Endothelial cell of umbilical vein (primary cell): Measurements from ENCODE around the gene EDN2. TPM values are rescaled to one million over a fixed set of nuclear protein-coding genes. Genes with fewer than 3 reads are reported as not detected.

Source experiments
- BruUV-seq: library from RNA; stranded (reverse); fragments of 400-500 nt; replicated peaks from 2 replicates; lab custom pipeline; 2021; lab: Mats Ljungman, UMichigan
- CTCF ChIA-PET: fragments of 300-600, 350-600 bp; sonication (Branson Sonifier 250); formaldehyde crosslinking; loops from one replicate; lab custom pipeline; 2021; ENCODE audit warnings: antibody characterized with exemption, inconsistent platforms; lab: Charles Lee
- POLR2A ChIA-PET: fragments of 300-600, 350-600 bp; sonication (Branson Sonifier 250); formaldehyde crosslinking; loops from one replicate; lab custom pipeline; 2021; ENCODE audit warnings: antibody characterized with exemption, inconsistent platforms; lab: Charles Lee
- DNase-seq: peaks from one replicate; pipeline ENCODE4 v3.0.0-alpha.2; 2011; ENCODE audit warnings: low read depth, low spot score
- FAIRE-seq: peaks from 2 replicates; lab custom pipeline; 2011; peaks lifted over from hg19 to GRCh38; lab: Jason Lieb, UNC
- H2AFZ ChIP-seq: 2 replicates; pipeline ENCODE4 v1.6.0; 2012; ENCODE audit warnings: low read depth, low read length, control low read depth, inconsistent platforms
- H3K27ac ChIP-seq: 2 replicates; pipeline ENCODE4 v1.5.1; 2011; ENCODE audit warnings: low read depth, mild to moderate bottlenecking, control low read depth, low read length, moderate library complexity; ENCODE audit not compliant: insufficient read depth
- H3K27me3 ChIP-seq, 2 experiments: 2 replicates each; pipeline versions ENCODE4 v1.6.0 to v1.6.1; 2011; ENCODE audit warnings: low read length in 2 of 2, mixed read lengths in 1 of 2; ENCODE audit not compliant: control insufficient read depth in 2 of 2, insufficient read depth in 2 of 2
- H3K36me3 ChIP-seq, 2 experiments: 2 replicates in 1 of 2; 3 replicates in 1 of 2; pipeline ENCODE4 v1.5.1; 2011; ENCODE audit warnings: low read length in 2 of 2, mild to moderate bottlenecking in 1 of 2, moderate library complexity in 1 of 2; ENCODE audit not compliant: control insufficient read depth in 2 of 2, insufficient read depth in 2 of 2; ENCODE audit errors: extremely low read depth in 1 of 2
- H3K4me1 ChIP-seq: 3 replicates; pipeline ENCODE4 v1.5.1; 2011; ENCODE audit warnings: mild to moderate bottlenecking, low read length; ENCODE audit not compliant: control insufficient read depth, insufficient read depth; ENCODE audit errors: extremely low read depth
- H3K4me2 ChIP-seq: 2 replicates; pipeline ENCODE4 v1.6.1; 2011; ENCODE audit warnings: low read length, control low read depth, mixed read lengths; ENCODE audit not compliant: insufficient read depth
- H3K4me3 ChIP-seq, 3 experiments: fragments of 200-600 bp in 1 of 3; sonication (generic), shearing (Covaris generic) in 1 of 3; replicated peaks in 1 of 3; 2 replicates each; pipeline ENCODE4 v1.5.1; 2011 to 2016; ENCODE audit warnings: control low read depth in 3 of 3, low read length in 3 of 3, mild to moderate bottlenecking in 2 of 3, inconsistent platforms in 1 of 3, low read depth in 1 of 3, moderate library complexity in 1 of 3; ENCODE audit not compliant: insufficient read depth in 1 of 3
- H3K79me2 ChIP-seq: 2 replicates; pipeline ENCODE4 v1.6.0; 2012; ENCODE audit warnings: low read length, inconsistent platforms; ENCODE audit not compliant: control insufficient read depth, insufficient read depth
- H3K9ac ChIP-seq: replicated peaks from 2 replicates; pipeline ENCODE3; 2011; ENCODE audit warnings: low read length, control low read depth; ENCODE audit not compliant: insufficient read depth; ENCODE audit errors: extremely low read depth
- H3K9me1 ChIP-seq: replicated peaks from 3 replicates; pipeline ENCODE4 v1.6.0; 2011; ENCODE audit warnings: mild to moderate bottlenecking, low read length; ENCODE audit not compliant: control insufficient read depth, insufficient read depth; ENCODE audit errors: extremely low read depth
- H3K9me3 ChIP-seq: replicated peaks from 2 replicates; pipeline ENCODE4 v1.5.1; 2012; ENCODE audit warnings: low read length, inconsistent platforms; ENCODE audit not compliant: control insufficient read depth, insufficient read depth
- H4K20me1 ChIP-seq: replicated peaks from 2 replicates; pipeline ENCODE3; 2011; ENCODE audit warnings: mild to moderate bottlenecking, low read length; ENCODE audit not compliant: control insufficient read depth, insufficient read depth; ENCODE audit errors: extremely low read depth
- CTCF ChIP-seq, 2 donors: IDR thresholded peaks; 1 replicate in 1 of 2; 2 replicates in 1 of 2; pipeline ENCODE4 v1.5.1; 2011; ENCODE audit warnings: low read length in 2 of 2, mild to moderate bottlenecking in 2 of 2, moderate library complexity in 2 of 2, control low read depth in 1 of 2, inconsistent platforms in 1 of 2, low read depth in 1 of 2; ENCODE audit not compliant: insufficient read depth in 1 of 2; ENCODE audit errors: extremely low read depth in 1 of 2
- EZH2 ChIP-seq: IDR thresholded peaks from 2 replicates; pipeline ENCODE4 v1.6.1; 2012; ENCODE audit warnings: borderline replicate concordance, low read depth, mild to moderate bottlenecking, moderate library complexity, low read length, inconsistent platforms; ENCODE audit not compliant: severe bottlenecking
- FOS ChIP-seq: IDR thresholded peaks from 2 replicates; pipeline ENCODE4 v1.6.1; 2011; ENCODE audit warnings: mild to moderate bottlenecking, low read length, moderate library complexity, borderline replicate concordance; ENCODE audit not compliant: insufficient read depth
- GATA2 ChIP-seq: IDR thresholded peaks from 2 replicates; pipeline ENCODE4 v1.7.0; 2011; ENCODE audit warnings: low read depth, mild to moderate bottlenecking, moderate library complexity, mixed read lengths, low read length; ENCODE audit not compliant: insufficient read length, insufficient read depth
- JUN ChIP-seq: IDR thresholded peaks from 2 replicates; pipeline ENCODE4 v1.6.1; 2011; ENCODE audit warnings: borderline replicate concordance, low read depth; ENCODE audit not compliant: insufficient read length, insufficient read depth
- MAX ChIP-seq: IDR thresholded peaks from 2 replicates; pipeline ENCODE4 v1.6.1; 2011; ENCODE audit not compliant: insufficient read depth, insufficient read length
- POLR2A ChIP-seq: IDR thresholded peaks from 2 replicates; pipeline ENCODE4 v1.6.1; 2012; ENCODE audit warnings: low read depth, mild to moderate bottlenecking, control low read depth, low read length
- dilution Hi-C: fragments of 300-500 bp; cut with MboI; formaldehyde crosslinking; loops from one replicate; pipeline ENCODE4 v1.15.0; 2019; ENCODE audit warnings: low sequenced_read_pairs; ENCODE audit not compliant: extremely low pct_ligation_motif_present
- intact Hi-C: fragments of 100-400 bp; cut with micrococcal nuclease; formaldehyde crosslinking; loops from one replicate; pipeline ENCODE4 v1.10.0; 2022
- polyA plus RNA-seq, 4 experiments: library from polyadenylated mRNA; depleted of rRNA in 3 of 4; stranded (reverse) in 3 of 4; unstranded in 1 of 4; fragments of >200 nt; gene quantifications; 2 replicates each; pipeline versions ENCODE4 v1.2.1 to v1.2.3, GENCODE V29; 2011 to 2012; ENCODE audit warnings: missing spikeins in 1 of 4
- total RNA-seq: library from RNA; stranded (reverse); gene quantifications from 2 replicates; pipeline ENCODE4 v1.2.3, GENCODE V29; 2021

Gene EDN2
- total and polyA plus RNA-seq, 2 donors (not counting 3 experiments of a cell fraction or from before 2014, with no cell fraction given) = not detected

- Histone ChIP-seq H3K36me3 (no peaks in the 10 kb centered on the region), H3K27me3 (no peaks in the 10 kb centered on the region), H3K9me3 (no peaks in the 10 kb centered on the region), H3K27ac (no peak overlapping the region), H3K79me2 (no peaks in the 10 kb centered on the region), H3K9ac (no peak overlapping the region), H2AFZ (no peak overlapping the region), H3K4me1 (no peaks in the 10 kb centered on the region), H4K20me1 (no peaks in the 10 kb centered on the region), H3K4me2 (no peak overlapping the region), H3K4me3 (no peak overlapping the region), H3K9me1 (no peaks in the 10 kb centered on the region)
- POLR2A ChIA-PET = no interaction called here
- FAIRE-seq (no peak), DNase-seq (no peak)
- BruUV-seq = no TSS peak
- intact Hi-C loops (no loop called here), dilution Hi-C loops (no loop called here)
- CTCF ChIA-PET = no interaction called here
- TF ChIP-seq POLR2A (no peak), FOS (no peak), MAX (no peak), JUN (no peak), GATA2 (no peak), CTCF (IDR thresholded peaks at IDR 0.05; ENCODE audit: extremely low read depth in 1 of 2, insufficient read depth in 1 of 2, low read depth in 1 of 2, low read length in 2 of 2) (no peak), EZH2 (no peak)
Observed at GRCh38 chr1:41529621-41530395, 45.3 kb upstream of the EDN2 start.
